BE2C (cell line): ENCODE data around the gene UTY.

Experiments used
- DNase-seq: peaks from one replicate; pipeline ENCODE4 v3.0.0-alpha.2; 2020
- H3K27me3 ChIP-seq: fragments of 250-450 bp; sonication (Bioruptor Pico); 2 replicates; pipeline ENCODE4 v1.5.1; 2020; ENCODE audit warnings: mild to moderate bottlenecking
- H3K36me3 ChIP-seq: fragments of 250-450 bp; sonication (Bioruptor Pico); 2 replicates; pipeline ENCODE4 v1.5.1; 2020; ENCODE audit warnings: mild to moderate bottlenecking
- H3K4me1 ChIP-seq: fragments of 250-450 bp; sonication (Bioruptor Pico); 2 replicates; pipeline ENCODE4 v1.5.1; 2020
- H3K4me3 ChIP-seq: 2 replicates; pipeline ENCODE4 v1.5.1; 2011; ENCODE audit warnings: low read depth, low read length
- H3K9me3 ChIP-seq: fragments of 250-450 bp; sonication (Bioruptor Pico); 2 replicates; pipeline ENCODE4 v1.5.1; 2020
- TF ChIP-seq, protein P1 (sequence below): IDR thresholded peaks from 2 replicates; pipeline ENCODE4 v1.5.1; 2012; ENCODE audit warnings: mild to moderate bottlenecking, low read depth, low read length

UTY gene

DNA sequence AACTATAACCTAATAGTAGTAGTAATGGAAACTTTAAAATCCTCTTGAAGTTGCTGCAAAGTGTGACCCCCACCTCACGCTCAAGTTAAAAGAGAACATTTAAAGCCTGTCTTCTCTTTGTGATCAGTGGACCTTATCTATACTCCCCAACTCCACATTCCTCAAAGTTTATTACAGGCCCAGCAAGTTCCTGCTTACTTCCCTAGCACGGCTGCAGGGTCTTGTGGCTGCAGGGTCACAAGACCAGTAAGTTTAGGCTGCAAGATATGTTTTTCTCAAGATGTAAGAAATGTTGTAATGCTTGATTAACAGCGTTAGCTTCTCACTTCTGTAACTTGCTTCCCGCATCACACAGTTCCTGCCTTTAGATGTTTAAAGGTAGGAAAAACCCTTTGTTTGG, 141.1 kb downstream of the UTY start:
- no peaks in the 10 kb centered on the region for H3K27me3 ChIP-seq
- DNase-seq, result no peak
- no peaks in the 10 kb centered on the region for H3K9me3 ChIP-seq
- H3K36me3 ChIP-seq, result no peaks in the 10 kb centered on the region
- no peak overlapping the region for H3K4me3 ChIP-seq
- no peaks in the 10 kb centered on the region for H3K4me1 ChIP-seq
- TF ChIP-seq, protein P1, sequence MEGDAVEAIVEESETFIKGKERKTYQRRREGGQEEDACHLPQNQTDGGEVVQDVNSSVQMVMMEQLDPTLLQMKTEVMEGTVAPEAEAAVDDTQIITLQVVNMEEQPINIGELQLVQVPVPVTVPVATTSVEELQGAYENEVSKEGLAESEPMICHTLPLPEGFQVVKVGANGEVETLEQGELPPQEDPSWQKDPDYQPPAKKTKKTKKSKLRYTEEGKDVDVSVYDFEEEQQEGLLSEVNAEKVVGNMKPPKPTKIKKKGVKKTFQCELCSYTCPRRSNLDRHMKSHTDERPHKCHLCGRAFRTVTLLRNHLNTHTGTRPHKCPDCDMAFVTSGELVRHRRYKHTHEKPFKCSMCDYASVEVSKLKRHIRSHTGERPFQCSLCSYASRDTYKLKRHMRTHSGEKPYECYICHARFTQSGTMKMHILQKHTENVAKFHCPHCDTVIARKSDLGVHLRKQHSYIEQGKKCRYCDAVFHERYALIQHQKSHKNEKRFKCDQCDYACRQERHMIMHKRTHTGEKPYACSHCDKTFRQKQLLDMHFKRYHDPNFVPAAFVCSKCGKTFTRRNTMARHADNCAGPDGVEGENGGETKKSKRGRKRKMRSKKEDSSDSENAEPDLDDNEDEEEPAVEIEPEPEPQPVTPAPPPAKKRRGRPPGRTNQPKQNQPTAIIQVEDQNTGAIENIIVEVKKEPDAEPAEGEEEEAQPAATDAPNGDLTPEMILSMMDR, result no peak

DNA sequence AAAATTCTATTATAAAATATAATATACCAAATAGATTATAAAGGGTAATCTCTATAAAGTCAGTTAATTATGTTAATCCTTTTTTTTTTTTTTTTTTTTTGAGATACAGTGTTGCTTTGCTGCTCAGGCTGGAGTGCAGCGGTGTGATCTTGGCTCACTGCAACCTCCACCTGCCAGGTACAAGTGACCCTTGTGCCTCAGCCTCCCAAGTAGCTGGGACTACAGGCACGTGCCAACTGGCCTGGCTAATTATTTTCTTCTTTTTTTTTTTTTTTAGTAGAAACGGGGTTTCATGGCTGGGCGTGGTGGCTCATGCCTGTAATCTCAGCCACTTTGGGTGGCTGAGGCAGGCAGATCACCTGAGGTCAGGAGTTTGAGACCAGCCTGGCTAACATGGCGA, 141.9 kb downstream of the UTY start:
- DNase-seq, result no peak
- H3K4me3 ChIP-seq, result no peak overlapping the region

DNA sequence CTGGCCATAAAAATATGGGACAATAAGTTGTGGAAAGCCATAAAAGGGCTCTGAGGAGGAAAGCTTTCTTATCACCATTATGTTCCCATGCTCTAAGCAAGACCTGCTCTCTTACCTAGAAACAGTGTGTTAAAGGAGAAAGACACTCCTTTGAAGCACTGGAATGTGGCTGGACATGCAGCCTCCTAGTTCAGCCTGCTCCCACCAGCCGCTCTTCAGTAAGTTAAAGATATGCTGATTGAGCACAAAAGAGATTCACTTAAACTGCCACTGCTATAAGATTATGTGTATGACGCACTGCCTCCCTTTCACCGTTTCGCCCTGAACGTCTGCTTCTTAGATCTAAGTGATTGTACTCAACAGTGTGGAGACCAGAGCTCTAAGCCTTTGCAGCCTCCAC, 146.0 kb downstream of the UTY start:
- Histone ChIP-seq H3K36me3 (no peaks in the 10 kb centered on the region), H3K4me3 (no peak overlapping the region), H3K4me1 (no peaks in the 10 kb centered on the region), H3K27me3 (no peaks in the 10 kb centered on the region), H3K9me3 (no peaks in the 10 kb centered on the region)
- DNase-seq, result no peak
- TF ChIP-seq, protein P1, result no peak

More for the DNA sequence above, 141.9 kb downstream of the UTY start:
- H3K36me3 ChIP-seq, result no peaks in the 10 kb centered on the region
- TF ChIP-seq, protein P1, result no peak
- no peaks in the 10 kb centered on the region for H3K27me3 ChIP-seq
- H3K4me1 ChIP-seq, result no peaks in the 10 kb centered on the region
- H3K9me3 ChIP-seq, result no peaks in the 10 kb centered on the region

DNA sequence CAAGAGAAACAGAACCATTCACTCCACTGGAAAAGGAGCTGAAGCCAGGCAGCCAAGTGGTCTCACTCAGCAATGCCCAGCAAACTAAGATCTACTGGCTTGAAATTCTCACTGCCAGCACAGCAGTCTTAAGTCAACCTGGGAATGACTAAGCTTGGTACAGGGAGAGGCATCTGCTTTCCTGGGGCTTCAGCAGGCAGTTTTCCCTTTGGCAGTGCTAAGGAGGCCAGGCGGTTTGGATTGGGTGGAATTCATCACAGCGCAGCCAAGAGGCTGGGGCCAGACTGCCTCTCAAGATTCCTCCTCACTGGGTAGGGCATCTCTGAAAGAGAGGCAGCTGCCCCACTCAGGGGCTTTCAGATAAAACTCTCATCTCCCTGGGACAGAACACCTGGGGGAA, 149.2 kb downstream of the UTY start:
- Histone ChIP-seq H3K9me3 (no peaks in the 10 kb centered on the region), H3K27me3 (no peaks in the 10 kb centered on the region), H3K4me3 (no peak overlapping the region), H3K4me1 (no peaks in the 10 kb centered on the region), H3K36me3 (no peaks in the 10 kb centered on the region)
- TF ChIP-seq, protein P1, result no peak
- no peak for DNase-seq

DNA sequence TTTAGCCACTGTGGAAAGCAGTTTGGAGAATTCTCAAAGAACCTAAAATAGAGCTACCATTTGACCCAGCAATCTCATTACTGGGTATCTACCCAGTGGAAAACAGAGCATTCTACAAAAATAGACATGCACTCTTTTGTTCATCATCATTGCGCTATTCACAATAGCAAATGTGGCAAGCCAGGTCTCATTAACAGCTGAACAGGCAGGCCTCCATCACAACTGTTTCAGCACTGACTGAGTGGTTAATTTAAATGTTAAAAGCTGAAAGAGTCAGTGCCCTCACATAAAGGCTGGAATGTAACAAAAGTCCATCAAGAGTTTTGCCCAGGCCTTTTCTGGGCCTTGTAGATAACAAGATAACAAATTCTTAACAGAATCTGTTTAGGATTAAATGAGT, 166.9 kb downstream of the UTY start:
- H3K27me3 ChIP-seq, result no peaks in the 10 kb centered on the region
- H3K4me3 ChIP-seq, result no peak overlapping the region
- TF ChIP-seq, protein P1, result no peak
- no peaks in the 10 kb centered on the region for H3K36me3 ChIP-seq
- H3K4me1 ChIP-seq, result no peaks in the 10 kb centered on the region
- DNase-seq, result no peak
- no peaks in the 10 kb centered on the region for H3K9me3 ChIP-seq

DNA sequence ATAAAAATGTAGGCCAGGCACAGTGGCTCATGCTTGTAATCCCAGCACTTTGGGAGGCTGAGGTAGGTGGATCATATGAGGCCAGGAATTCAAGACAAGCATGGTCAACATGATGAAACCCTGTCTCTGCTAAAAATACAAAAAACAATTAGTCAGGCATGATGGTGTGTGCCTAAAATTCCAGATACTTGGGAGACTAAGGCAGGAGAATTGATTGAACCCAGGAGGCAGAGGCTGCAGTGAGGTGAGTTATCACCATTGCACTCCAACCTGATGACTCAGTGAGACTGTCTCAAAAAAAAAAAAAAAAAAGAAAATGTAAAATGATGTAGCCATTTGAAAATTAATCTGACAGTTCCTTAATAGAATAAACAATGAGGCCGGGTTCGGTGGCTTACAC, 171.9 kb downstream of the UTY start:
- Histone ChIP-seq H3K4me3 (no peak overlapping the region), H3K9me3 (no peaks in the 10 kb centered on the region), H3K36me3 (no peaks in the 10 kb centered on the region), H3K4me1 (no peaks in the 10 kb centered on the region), H3K27me3 (no peaks in the 10 kb centered on the region)
- no peak for DNase-seq
- TF ChIP-seq, protein P1, result no peak
